ENCODE results near the gene ANP32B.
"Not testable (repeated sequence)": the region's sequence is repeated elsewhere in the genome, so short reads cannot be mapped to it uniquely, and the experiment has no call there.

The ANP32B gene

GRCh38 chr9:97982683-97983588 lies at the start of gene ANP32B:
TSS of gene ANP32B (plus strand) at chr9:97983341. CDS start at chr9:97983556, 215 bp downstream.
- DNase-seq (ENCODE audit: low spot score): peak; percentile 90

- DNase-seq (ENCODE audit: low spot score): peak; percentile 33
Observed at GRCh38 chr9:97934321-97935115, 48.6 kb upstream of the ANP32B start.

- no peak for DNase-seq (ENCODE audit: low spot score)
Observed at GRCh38 chr9:97935276-97935675, 47.9 kb upstream of the ANP32B start.

- DNase-seq (ENCODE audit: low spot score): no peak
Observed at GRCh38 chr9:97936998-97937397, 46.1 kb upstream of the ANP32B start.

GRCh38 chr9:97938081-97938644 lies 45.0 kb upstream of the ANP32B start, which contains the start of gene HEMGN:
TSS of gene HEMGN (minus strand) at chr9:97938172. CDS start at chr9:97938136, 36 bp downstream.
- DNase-seq (ENCODE audit: low spot score): peak; percentile 59

GRCh38 chr9:97940233-97940632 lies 42.9 kb upstream of the ANP32B start:
- no peak for DNase-seq (ENCODE audit: low spot score)

- no peak for DNase-seq (ENCODE audit: low spot score)
Observed at GRCh38 chr9:97940741-97941140, 42.4 kb upstream of the ANP32B start.

- DNase-seq (ENCODE audit: low spot score): no peak
Observed at GRCh38 chr9:97941323-97941722, 41.8 kb upstream of the ANP32B start.

GRCh38 chr9:97943308-97943855 lies 39.8 kb upstream of the ANP32B start:
- no peak for DNase-seq (ENCODE audit: low spot score)

- no peak for DNase-seq (ENCODE audit: low spot score)
Observed at GRCh38 chr9:97944612-97945011, 38.5 kb upstream of the ANP32B start.

- DNase-seq (ENCODE audit: low spot score): not testable (repeated sequence)
Observed at GRCh38 chr9:97945470-97945869, 37.7 kb upstream of the ANP32B start.

- DNase-seq (ENCODE audit: low spot score): not testable (repeated sequence)
Observed at GRCh38 chr9:97947094-97947493, 36.0 kb upstream of the ANP32B start.

- not testable (repeated sequence) for DNase-seq (ENCODE audit: low spot score)
Observed at GRCh38 chr9:97950873-97951272, 32.3 kb upstream of the ANP32B start.

GRCh38 chr9:97954550-97954989 lies 28.6 kb upstream of the ANP32B start:
- DNase-seq (ENCODE audit: low spot score): peak; percentile 77

GRCh38 chr9:97956331-97956730 lies 26.8 kb upstream of the ANP32B start:
- DNase-seq (ENCODE audit: low spot score): no peak

GRCh38 chr9:97958812-97959511 lies 24.2 kb upstream of the ANP32B start:
- DNase-seq (ENCODE audit: low spot score): no peak

- DNase-seq (ENCODE audit: low spot score): no peak
Observed at GRCh38 chr9:97959585-97959984, 23.6 kb upstream of the ANP32B start.

GRCh38 chr9:97960678-97961328 lies 22.3 kb upstream of the ANP32B start:
- DNase-seq (ENCODE audit: low spot score): not testable (repeated sequence)

- no peak for DNase-seq (ENCODE audit: low spot score)
Observed at GRCh38 chr9:97961361-97961760, 21.8 kb upstream of the ANP32B start.

GRCh38 chr9:97962136-97962535 lies 21.0 kb upstream of the ANP32B start:
- no peak for DNase-seq (ENCODE audit: low spot score)

GRCh38 chr9:97962575-97962974 lies 20.6 kb upstream of the ANP32B start:
- no peak for DNase-seq (ENCODE audit: low spot score)
